PC-9 (cell line): ENCODE measurements around the gene MYOG.

Experiments used
- CTCF ChIP-seq: fragments of 200-600 bp; sonication (generic); conservative IDR thresholded peaks from 2 replicates; pipeline ENCODE4 v1.6.1; 2017; ENCODE audit warnings: mixed run types, antibody characterized with exemption, mild to moderate bottlenecking, moderate library complexity
- EZH2 ChIP-seq: fragments of 200-600 bp; sonication (generic); IDR thresholded peaks from 2 replicates; pipeline ENCODE4 v1.8.0; 2017; ENCODE audit warnings: antibody characterized with exemption, low read depth

- TF ChIP-seq CTCF (peak; percentile 83), EZH2 (no peak)
Measured at GRCh38 chr1:203117611-203118575, 32.1 kb upstream of the MYOG start.
